Natural killer cell (primary cell): Measurements from ENCODE around the gene EHHADH. TPM values are rescaled to one million over a fixed set of nuclear protein-coding genes. Genes with fewer than 3 reads are reported as not detected.

ENCODE experiments used
- ATAC-seq, 3 donors: fragments of 150-1000 bp in 2 of 3; fragments of 200-7000 bp in 1 of 3; cut with Tn5 transposase; 1 replicate in 1 of 3; 2 replicates in 2 of 3; pipeline ENCODE4 v1.10.0; 2021; ENCODE audit warnings: mild to moderate bottlenecking in 2 of 3, moderate library complexity in 2 of 3
- DNase-seq, 2 donors: peaks; one replicate each; pipeline versions ENCODE4 v3.0.0 to v3.0.0-alpha.2; 2013 to 2021; ENCODE audit warnings: mixed read lengths in 1 of 2
- H3K27ac ChIP-seq: one replicate; pipeline ENCODE4 v1.5.1; 2013; ENCODE audit warnings: mild to moderate bottlenecking, low read length
- H3K27me3 ChIP-seq: one replicate; pipeline ENCODE4 v1.6.1; 2013; ENCODE audit warnings: low read length; ENCODE audit not compliant: control insufficient read depth, insufficient read depth
- H3K36me3 ChIP-seq: one replicate; pipeline ENCODE4 v1.6.1; 2013; ENCODE audit warnings: low read length; ENCODE audit not compliant: control insufficient read depth, insufficient read depth
- H3K4me1 ChIP-seq: one replicate; pipeline ENCODE4 v1.6.1; 2013; ENCODE audit warnings: low read length; ENCODE audit not compliant: control insufficient read depth, insufficient read depth
- H3K4me3 ChIP-seq: one replicate; pipeline ENCODE4 v1.5.1; 2013; ENCODE audit warnings: low read length
- H3K9me3 ChIP-seq: one replicate; pipeline ENCODE4 v1.6.1; 2013; ENCODE audit warnings: low read length; ENCODE audit not compliant: control insufficient read depth, insufficient read depth
- H3K27ac Mint-ChIP-seq, 2 donors: one replicate each; pipeline ENCODE4 v1.8.0; 2022; ENCODE audit warnings: mild to moderate bottlenecking in 2 of 2, mixed read lengths in 2 of 2, moderate library complexity in 1 of 2
- H3K27me3 Mint-ChIP-seq, 2 donors: one replicate each; pipeline ENCODE4 v1.8.0; 2022; ENCODE audit warnings: low read depth in 2 of 2, mixed read lengths in 2 of 2
- H3K36me3 Mint-ChIP-seq: one replicate; pipeline ENCODE4 v1.8.0; 2022; ENCODE audit warnings: mixed read lengths
- H3K4me1 Mint-ChIP-seq, 2 donors: one replicate each; pipeline ENCODE4 v1.8.0; 2022; ENCODE audit warnings: mixed read lengths in 2 of 2
- H3K4me3 Mint-ChIP-seq: one replicate; pipeline ENCODE4 v1.8.0; 2022; ENCODE audit warnings: mild to moderate bottlenecking, moderate library complexity, mixed read lengths
- H3K9me3 Mint-ChIP-seq, 2 donors: one replicate each; pipeline ENCODE4 v1.8.0; 2022; ENCODE audit warnings: mixed read lengths in 2 of 2
- WGBS: methylation state at CpG from one replicate; pipeline ENCODE4 v1.1.7; 2013; ENCODE audit warnings: missing lambda C conversion rate; ENCODE audit not compliant: insufficient coverage; 5-methylcytosine and 5-hydroxymethylcytosine counted together
- intact Hi-C: fragments of 100-400 bp; cut with micrococcal nuclease; formaldehyde crosslinking; loops from one replicate; pipeline ENCODE4 v1.14.2; 2022
- total RNA-seq, 4 donors: library from RNA; stranded (reverse); fragments of 120-200 nt in 1 of 4; gene quantifications; one replicate each; pipeline versions ENCODE4 v1.2.3 to v1.2.4, GENCODE V29; 2013 to 2022
- TF ChIP-seq, protein P1 (sequence below): fragments of 200-600 bp; IDR thresholded peaks from one replicate; pipeline ENCODE4 v1.8.0; 2022; ENCODE audit warnings: antibody characterized with exemption

EHHADH gene
- total RNA-seq, 3 donors from 2014 or later (not counting 1 experiment from before 2014, with no cell fraction given): 0.58 to 1.1 (median 0.64) TPM

DNA sequence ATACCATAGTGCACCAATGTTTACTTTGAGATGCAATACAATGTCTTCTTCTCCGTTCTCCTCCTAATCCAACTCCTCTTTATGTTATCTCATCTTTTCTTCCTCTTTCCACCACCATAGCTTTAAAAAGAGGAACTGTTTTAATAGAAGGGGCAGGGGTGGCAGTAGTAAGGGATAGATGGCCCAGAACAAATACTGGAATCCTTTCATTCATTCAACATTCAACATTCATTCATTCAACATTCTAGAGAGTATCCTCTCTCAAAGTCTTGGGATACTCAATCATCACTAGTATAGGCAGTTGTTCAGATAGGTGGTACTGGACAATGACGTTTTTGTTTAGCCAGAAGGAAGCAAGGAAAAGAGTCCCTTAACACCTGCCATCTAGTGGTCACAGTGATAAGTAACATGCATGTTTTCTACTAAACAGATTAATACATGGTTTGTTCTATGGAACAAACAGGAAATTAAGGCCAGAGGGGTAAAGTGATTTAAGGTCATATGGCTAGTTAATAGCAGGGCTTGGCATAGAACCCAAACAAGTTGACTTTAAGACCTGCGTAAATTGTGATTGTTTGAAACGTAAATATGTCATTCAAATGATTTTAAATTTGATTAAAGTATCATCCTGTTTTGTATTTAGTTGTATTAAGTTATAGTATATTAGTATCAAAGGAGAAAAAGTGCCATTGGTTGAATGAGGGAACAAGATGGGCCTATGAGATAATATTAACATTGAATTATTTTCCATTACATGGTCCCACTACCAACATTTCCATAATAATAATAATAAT lies 26.9 kb upstream of the EHHADH start:
- peaks cover 18 to 19% of the 10 kb centered on the region in 2 donors for H3K4me1 Mint-ChIP-seq
- TF ChIP-seq, protein P1, sequence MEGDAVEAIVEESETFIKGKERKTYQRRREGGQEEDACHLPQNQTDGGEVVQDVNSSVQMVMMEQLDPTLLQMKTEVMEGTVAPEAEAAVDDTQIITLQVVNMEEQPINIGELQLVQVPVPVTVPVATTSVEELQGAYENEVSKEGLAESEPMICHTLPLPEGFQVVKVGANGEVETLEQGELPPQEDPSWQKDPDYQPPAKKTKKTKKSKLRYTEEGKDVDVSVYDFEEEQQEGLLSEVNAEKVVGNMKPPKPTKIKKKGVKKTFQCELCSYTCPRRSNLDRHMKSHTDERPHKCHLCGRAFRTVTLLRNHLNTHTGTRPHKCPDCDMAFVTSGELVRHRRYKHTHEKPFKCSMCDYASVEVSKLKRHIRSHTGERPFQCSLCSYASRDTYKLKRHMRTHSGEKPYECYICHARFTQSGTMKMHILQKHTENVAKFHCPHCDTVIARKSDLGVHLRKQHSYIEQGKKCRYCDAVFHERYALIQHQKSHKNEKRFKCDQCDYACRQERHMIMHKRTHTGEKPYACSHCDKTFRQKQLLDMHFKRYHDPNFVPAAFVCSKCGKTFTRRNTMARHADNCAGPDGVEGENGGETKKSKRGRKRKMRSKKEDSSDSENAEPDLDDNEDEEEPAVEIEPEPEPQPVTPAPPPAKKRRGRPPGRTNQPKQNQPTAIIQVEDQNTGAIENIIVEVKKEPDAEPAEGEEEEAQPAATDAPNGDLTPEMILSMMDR: peak; percentile 58
- WGBS: 64% methylated on average over 3 of the region's 4 CpGs
- Histone ChIP-seq H3K36me3 (no peaks in the 10 kb centered on the region), H3K4me1 (peaks cover 14% of the 10 kb centered on the region), H3K27me3 (peaks cover 8% of the 10 kb centered on the region), H3K27ac (no peak overlapping the region), H3K4me3 (no peak overlapping the region), H3K9me3 (no peaks in the 10 kb centered on the region)
- peak in 1 of 2 donors; percentile 48 for DNase-seq
- H3K27ac Mint-ChIP-seq: peak overlapping the region in 1 of 2 donors; percentile 18
- peaks cover 16% of the 10 kb centered on the region for H3K36me3 Mint-ChIP-seq
- no peak for ATAC-seq
- intact Hi-C loops: no loop called here
- H3K27me3 Mint-ChIP-seq: peaks cover 37 to 57% of the 10 kb centered on the region in 2 donors
- H3K4me3 Mint-ChIP-seq: no peak overlapping the region
- H3K9me3 Mint-ChIP-seq: no peaks in the 10 kb centered on the region

DNA sequence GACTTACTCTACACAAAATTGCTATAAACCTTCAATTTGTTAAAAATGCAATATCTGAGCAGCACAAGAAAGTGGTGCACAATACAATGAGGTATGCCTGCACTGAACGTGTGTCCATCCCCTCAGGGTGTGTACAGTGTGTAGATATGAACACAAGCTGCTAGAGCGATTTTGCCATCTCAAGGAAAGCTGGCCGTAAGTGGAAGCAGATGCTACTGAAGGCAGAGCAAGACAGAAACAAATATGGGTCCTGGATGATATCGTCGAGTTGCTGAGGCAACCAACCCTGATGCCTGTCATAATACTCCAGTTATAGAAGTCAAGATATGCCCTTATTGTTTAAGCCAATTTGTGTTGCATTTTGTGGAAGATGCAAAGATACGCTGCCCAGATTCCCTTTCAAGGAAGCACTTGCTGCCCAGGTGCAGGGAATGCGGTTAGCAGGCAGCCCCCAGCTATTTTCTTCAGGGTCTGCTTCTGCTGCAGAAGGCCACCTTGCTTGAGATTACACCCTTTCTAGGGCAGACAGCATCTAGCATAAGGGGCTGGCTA lies 25.8 kb upstream of the EHHADH start:
- TF ChIP-seq, protein P1: no peak
- H3K36me3 Mint-ChIP-seq: peaks cover 16% of the 10 kb centered on the region
- H3K27me3 ChIP-seq: peaks cover 8% of the 10 kb centered on the region
- H3K4me1 ChIP-seq: peaks cover 14% of the 10 kb centered on the region
- no peak overlapping the region for H3K27ac Mint-ChIP-seq
- ATAC-seq (no peak), DNase-seq (no peak)
- H3K27me3 Mint-ChIP-seq: peaks cover 42 to 65% of the 10 kb centered on the region in 2 donors
- no peaks in the 10 kb centered on the region for H3K36me3 ChIP-seq
- WGBS: 87% methylated on average over 7 of the region's 7 CpGs
- intact Hi-C loops: no loop called here
- no peaks in the 10 kb centered on the region for H3K9me3 Mint-ChIP-seq
- peaks cover 18 to 19% of the 10 kb centered on the region in 2 donors for H3K4me1 Mint-ChIP-seq
- H3K9me3 ChIP-seq: no peaks in the 10 kb centered on the region
- H3K4me3 ChIP-seq: no peak overlapping the region
- no peak overlapping the region for H3K4me3 Mint-ChIP-seq
- H3K27ac ChIP-seq: no peak overlapping the region

DNA sequence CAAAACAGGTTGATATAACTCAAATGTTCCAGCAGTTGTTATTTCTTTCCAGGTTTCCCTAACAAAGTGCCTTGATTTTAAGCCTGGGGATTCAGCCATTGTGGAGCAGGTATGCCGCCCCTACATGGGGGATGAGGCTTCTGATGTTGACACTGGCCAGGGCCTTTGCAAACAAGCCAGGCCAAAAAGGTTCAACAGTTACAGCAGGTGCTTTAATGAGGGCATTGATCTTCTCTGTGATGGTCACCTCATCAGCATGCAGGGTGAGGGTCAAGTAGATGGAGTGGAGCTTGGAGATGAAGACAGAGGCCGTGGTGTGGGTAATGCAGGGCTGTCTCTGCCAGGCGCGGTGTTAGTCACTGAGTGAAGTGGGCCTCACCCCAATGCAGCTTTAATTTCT lies 22.6 kb upstream of the EHHADH start:
- Histone ChIP-seq H3K4me1 (no peaks in the 10 kb centered on the region), H3K27ac (no peak overlapping the region), H3K4me3 (no peak overlapping the region), H3K27me3 (peaks cover 10% of the 10 kb centered on the region), H3K36me3 (no peaks in the 10 kb centered on the region), H3K9me3 (no peaks in the 10 kb centered on the region)
- no peak for ATAC-seq
- no peak for DNase-seq
- intact Hi-C loops: no loop called here
- Mint-ChIP-seq H3K27ac (no peak overlapping the region), H3K36me3 (peaks cover 5% of the 10 kb centered on the region), H3K4me3 (no peak overlapping the region), H3K9me3 (no peaks in the 10 kb centered on the region), H3K27me3 (peaks cover 45 to 73% of the 10 kb centered on the region in 2 donors), H3K4me1 (no peaks in the 10 kb centered on the region)
- 88% methylated on average over 4 of the region's 4 CpGs for WGBS
- TF ChIP-seq, protein P1: no peak
